ENCODE results near the gene STIP1. TPM values are rescaled to one million over a fixed set of nuclear protein-coding genes. Genes with fewer than 3 reads are reported as not detected.

STIP1 gene
- total RNA-seq, 4 donors from 2014 or later = 81.6 to 116 (median 104) TPM

GRCh38 chr11:64183890-64184289 lies 2.1 kb upstream of the STIP1 start:
- DNase-seq = no peak
- 80% methylated on average over 1 of the region's 7 CpGs; no CpG with 5 or more reads in 1 of the 2 donors for WGBS, 2 donors
- Histone ChIP-seq H3K9me3 (no peaks in the 10 kb centered on the region), H3K36me3 (peaks cover 0 to 6% (median 0%) of the 10 kb centered on the region in 3 donors), H3K4me1 (peaks cover 26 to 48% (median 38%) of the 10 kb centered on the region in 3 donors), H3K4me3 (no peak overlapping the region), H3K27me3 (no peaks in the 10 kb centered on the region), H3K27ac (peak overlapping the region in 3 of 4 donors; percentile 54 to 100 (median 95))
- intact Hi-C loops (cut with DNase I) = no loop called here
- TF ChIP-seq POLR2A (IDR thresholded peaks at IDR 0.05) (no peak), CTCF (IDR thresholded peaks at IDR 0.05) (no peak)

GRCh38 chr11:64185175-64185692 lies 737 bp upstream of the STIP1 start:
- Histone ChIP-seq H3K27me3 (no peaks in the 10 kb centered on the region), H3K4me3 (peak overlapping the region in 3 of 4 donors; percentile 47 to 89 (median 64)), H3K27ac (peak overlapping the region; percentile 86 to 100 (median 96)), H3K9me3 (no peaks in the 10 kb centered on the region), H3K4me1 (peaks cover 30 to 48% (median 46%) of the 10 kb centered on the region in 3 donors), H3K36me3 (peaks cover 0 to 17% (median 0%) of the 10 kb centered on the region in 3 donors)
- no peak for DNase-seq
- intact Hi-C loops (cut with DNase I) = no loop called here
- TF ChIP-seq POLR2A (IDR thresholded peaks at IDR 0.05) (peak in 3 of 4 donors; percentile 61 to 98 (median 98)), CTCF (IDR thresholded peaks at IDR 0.05) (peak in 5 of 6 experiments; percentile 28 to 59 (median 52))
- 0% methylated on average over 17 of the region's 52 CpGs; no CpG with 5 or more reads in 1 of the 2 donors for WGBS, 2 donors

DNA sequence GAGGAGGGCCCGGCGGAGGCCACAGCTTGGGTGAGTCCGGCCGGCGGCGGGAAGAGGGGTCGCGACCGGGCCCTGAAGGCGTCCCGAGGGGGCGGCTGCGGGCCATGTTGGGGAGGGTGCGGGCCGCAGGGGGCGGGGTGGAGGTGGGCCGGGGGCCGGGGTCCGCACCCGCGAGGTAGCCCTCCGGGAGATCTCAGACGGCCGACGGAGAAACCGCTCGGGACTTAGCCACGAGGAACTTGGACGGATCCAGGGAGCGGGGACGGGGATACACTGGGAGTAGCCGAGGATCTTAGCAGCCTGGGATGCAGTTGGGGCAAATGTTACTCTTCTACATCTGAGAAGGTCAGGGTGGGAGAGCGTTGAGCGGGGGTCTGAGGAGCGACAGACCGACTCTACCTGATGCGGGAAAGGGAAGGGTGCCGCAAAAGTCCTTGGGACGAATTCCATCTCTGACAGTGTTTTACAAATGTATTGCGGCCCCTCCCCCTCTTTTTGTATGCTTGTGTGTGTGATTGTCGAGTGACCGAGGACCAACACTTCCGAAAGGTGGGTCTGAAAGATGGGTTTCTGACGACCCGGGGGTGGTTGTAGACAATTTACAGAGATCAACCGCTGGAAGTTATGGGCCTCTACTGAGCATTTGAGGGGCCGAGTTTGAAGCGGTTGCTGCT lies 658 bp downstream of the STIP1 start:
- Histone ChIP-seq H3K36me3 (peaks cover 0 to 30% (median 0%) of the 10 kb centered on the region in 3 donors), H3K9me3 (no peaks in the 10 kb centered on the region), H3K27me3 (no peaks in the 10 kb centered on the region), H3K4me3 (no peak overlapping the region), H3K27ac (no peak overlapping the region), H3K4me1 (peaks cover 19 to 39% (median 36%) of the 10 kb centered on the region in 3 donors)
- DNase-seq = no peak
- WGBS, 2 donors = 1% methylated on average over 10 to 28 of the region's 48 CpGs
- TF ChIP-seq POLR2A (IDR thresholded peaks at IDR 0.05) (no peak), CTCF (IDR thresholded peaks at IDR 0.05) (no peak)
- intact Hi-C loops (cut with DNase I) = no loop called here

DNA sequence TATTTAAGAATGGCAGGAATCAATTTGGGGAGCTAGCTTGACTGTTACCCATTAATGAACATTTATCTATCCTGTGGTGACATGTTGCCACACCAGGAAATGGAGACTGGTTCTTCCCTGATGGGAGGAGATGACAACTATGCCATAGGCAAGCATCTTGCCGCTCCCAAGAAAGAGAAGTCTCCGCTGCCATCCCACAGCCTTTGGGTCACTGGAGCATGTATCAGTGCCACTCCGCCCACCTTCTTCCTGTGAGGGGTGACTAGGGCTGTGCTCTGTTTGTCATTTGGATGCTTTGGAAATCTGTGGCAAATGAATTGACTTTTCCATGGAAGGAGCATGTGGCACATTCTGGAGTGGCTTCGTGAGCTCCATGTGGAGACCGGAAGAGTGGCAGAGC lies 6.5 kb downstream of the STIP1 start:
- H3K4me3 ChIP-seq = no peak overlapping the region
- no peaks in the 10 kb centered on the region for H3K27me3 ChIP-seq
- no peak overlapping the region for H3K27ac ChIP-seq
- H3K36me3 ChIP-seq = peaks cover 38 to 88% (median 44%) of the 10 kb centered on the region in 3 donors
- H3K4me1 ChIP-seq = peaks cover 0 to 16% (median 4%) of the 10 kb centered on the region in 3 donors
- H3K9me3 ChIP-seq = no peaks in the 10 kb centered on the region
- DNase-seq = no peak
- WGBS, 2 donors = 83 to 94% methylated on average over 3 to 4 of the region's 5 CpGs
- intact Hi-C loops (cut with DNase I) = no loop called here
- no peak for TF ChIP-seq CTCF (IDR thresholded peaks at IDR 0.05)
- no peak for TF ChIP-seq POLR2A (IDR thresholded peaks at IDR 0.05)

GRCh38 chr11:64196626-64197025 lies 10.7 kb downstream of the STIP1 start:
- Histone ChIP-seq H3K27ac (no peak overlapping the region), H3K4me3 (no peak overlapping the region), H3K9me3 (no peaks in the 10 kb centered on the region), H3K36me3 (peaks cover 47 to 100% (median 79%) of the 10 kb centered on the region in 3 donors), H3K4me1 (no peaks in the 10 kb centered on the region), H3K27me3 (no peaks in the 10 kb centered on the region)
- DNase-seq = no peak
- intact Hi-C loops (cut with DNase I) = no loop called here
- no peak for TF ChIP-seq CTCF (IDR thresholded peaks at IDR 0.05)
- TF ChIP-seq POLR2A (IDR thresholded peaks at IDR 0.05) = no peak
- WGBS, 2 donors = 82 to 83% methylated on average over 9 of the region's 9 CpGs
